ENCODE results near the gene HNRNPF.

Gene HNRNPF

GRCh38 chr10:43341450-43341849 is 67.5 kb downstream of the HNRNPF start:
- no peaks in the 10 kb centered on the region for H3K9me3 ChIP-seq (replicated peaks; ENCODE audit: insufficient read depth, low read length)
- H4K20me1 ChIP-seq (ENCODE audit: insufficient read depth, low read length): no peaks in the 10 kb centered on the region
- H3K4me2 ChIP-seq (ENCODE audit: low read depth, low read length): no peak overlapping the region
- H3K4me1 ChIP-seq (ENCODE audit: low read length): no peaks in the 10 kb centered on the region
- H3K27me3 ChIP-seq (replicated peaks; ENCODE audit: insufficient read depth, low read length): peaks cover 7% of the 10 kb centered on the region
- no peak overlapping the region for H3K9ac ChIP-seq (ENCODE audit: low read length)
- no peaks in the 10 kb centered on the region for H3K79me2 ChIP-seq (ENCODE audit: low read length)
- H3K36me3 ChIP-seq (replicated peaks; ENCODE audit: insufficient read depth, low read length): no peaks in the 10 kb centered on the region
- no peak for TF ChIP-seq EZH2 (optimal IDR thresholded peaks at IDR 0.05; ENCODE audit: low read depth, low read length)
- no peak for TF ChIP-seq EZH2phosphoT487 (IDR thresholded peaks at IDR 0.05; ENCODE audit: low read length)
- no peak for TF ChIP-seq CTCF (IDR thresholded peaks at IDR 0.05; ENCODE audit: low read length)
- H3K4me3 ChIP-seq (ENCODE audit: low read length): no peak overlapping the region
- H3F3A ChIP-seq (ENCODE audit: insufficient read depth, low read length): no peaks in the 10 kb centered on the region
- no peak overlapping the region for H3K27ac ChIP-seq (ENCODE audit: low read length)
- DNase-seq: no peak
- no peak overlapping the region for H2AFZ ChIP-seq (ENCODE audit: low read length)
- H3K9me2 ChIP-seq (replicated peaks; ENCODE audit: insufficient read depth, low read length): no peaks in the 10 kb centered on the region

GRCh38 chr10:43340619-43341018 is 68.4 kb downstream of the HNRNPF start:
- no peak for DNase-seq
- Histone ChIP-seq H3K36me3 (replicated peaks; ENCODE audit: insufficient read depth, low read length) (no peaks in the 10 kb centered on the region), H2AFZ (ENCODE audit: low read length) (no peak overlapping the region), H4K20me1 (ENCODE audit: insufficient read depth, low read length) (no peaks in the 10 kb centered on the region), H3K4me1 (ENCODE audit: low read length) (no peaks in the 10 kb centered on the region), H3K4me2 (ENCODE audit: low read depth, low read length) (no peak overlapping the region), H3K79me2 (ENCODE audit: low read length) (no peaks in the 10 kb centered on the region), H3K9me2 (replicated peaks; ENCODE audit: insufficient read depth, low read length) (no peaks in the 10 kb centered on the region), H3F3A (ENCODE audit: insufficient read depth, low read length) (no peaks in the 10 kb centered on the region), H3K27me3 (replicated peaks; ENCODE audit: insufficient read depth, low read length) (peaks cover 7% of the 10 kb centered on the region), H3K4me3 (ENCODE audit: low read length) (no peak overlapping the region), H3K27ac (ENCODE audit: low read length) (no peak overlapping the region), H3K9me3 (replicated peaks; ENCODE audit: insufficient read depth, low read length) (no peaks in the 10 kb centered on the region), H3K9ac (ENCODE audit: low read length) (no peak overlapping the region)
- TF ChIP-seq CTCF (IDR thresholded peaks at IDR 0.05; ENCODE audit: low read length) (no peak), EZH2 (optimal IDR thresholded peaks at IDR 0.05; ENCODE audit: low read depth, low read length) (no peak), EZH2phosphoT487 (IDR thresholded peaks at IDR 0.05; ENCODE audit: low read length) (no peak)

GRCh38 chr10:43340101-43340500 is 68.9 kb downstream of the HNRNPF start:
- Histone ChIP-seq H3K4me3 (ENCODE audit: low read length) (no peak overlapping the region), H3F3A (ENCODE audit: insufficient read depth, low read length) (no peaks in the 10 kb centered on the region), H3K27me3 (replicated peaks; ENCODE audit: insufficient read depth, low read length) (peaks cover 7% of the 10 kb centered on the region), H3K36me3 (replicated peaks; ENCODE audit: insufficient read depth, low read length) (no peaks in the 10 kb centered on the region), H3K79me2 (ENCODE audit: low read length) (no peaks in the 10 kb centered on the region), H3K9ac (ENCODE audit: low read length) (no peak overlapping the region), H3K27ac (ENCODE audit: low read length) (no peak overlapping the region), H3K9me2 (replicated peaks; ENCODE audit: insufficient read depth, low read length) (no peaks in the 10 kb centered on the region), H3K4me2 (ENCODE audit: low read depth, low read length) (no peak overlapping the region), H3K9me3 (replicated peaks; ENCODE audit: insufficient read depth, low read length) (no peaks in the 10 kb centered on the region), H2AFZ (ENCODE audit: low read length) (no peak overlapping the region), H3K4me1 (ENCODE audit: low read length) (no peaks in the 10 kb centered on the region), H4K20me1 (ENCODE audit: insufficient read depth, low read length) (no peaks in the 10 kb centered on the region)
- TF ChIP-seq EZH2 (optimal IDR thresholded peaks at IDR 0.05; ENCODE audit: low read depth, low read length) (no peak), EZH2phosphoT487 (IDR thresholded peaks at IDR 0.05; ENCODE audit: low read length) (no peak), CTCF (IDR thresholded peaks at IDR 0.05; ENCODE audit: low read length) (no peak)
- no peak for DNase-seq
